ENCODE data around the gene SCYGR1.

Gene SCYGR1

GRCh38 chr2:227411320-227411989 is 23.7 kb upstream of the SCYGR1 start:
- ATAC-seq (peak; percentile 92), DNase-seq (peak; percentile 61 to 82)
- Mint-ChIP-seq H3K9me3 (no peaks in the 10 kb centered on the region), H3K27me3 (no peaks in the 10 kb centered on the region), H3K4me3 (peak overlapping the region; percentile 40 to 68), H3K27ac (peak overlapping the region; percentile 74 to 96), H3K4me1 (peaks cover 77% of the 10 kb centered on the region)

GRCh38 chr2:227410191-227410590 is 22.4 kb upstream of the SCYGR1 start:
- Mint-ChIP-seq H3K9me3 (no peaks in the 10 kb centered on the region), H3K4me1 (peaks cover 80% of the 10 kb centered on the region), H3K27ac (no peak overlapping the region)

GRCh38 chr2:227407591-227408151 is 19.9 kb upstream of the SCYGR1 start:
- Mint-ChIP-seq H3K27me3 (no peaks in the 10 kb centered on the region), H3K9me3 (no peaks in the 10 kb centered on the region), H3K27ac (peak overlapping the region in 1 of 2 donors; percentile 30), H3K4me3 (no peak overlapping the region), H3K4me1 (peaks cover 82% of the 10 kb centered on the region)
- ATAC-seq (no peak), DNase-seq (no peak)

More at GRCh38 chr2:227410191-227410590, 22.4 kb upstream of the SCYGR1 start:
- no peaks in the 10 kb centered on the region for H3K27me3 Mint-ChIP-seq
- no peak for DNase-seq
- ATAC-seq = no peak
- H3K4me3 Mint-ChIP-seq = no peak overlapping the region

- ATAC-seq (peak; percentile 54), DNase-seq (no peak)
- Mint-ChIP-seq H3K9me3 (no peaks in the 10 kb centered on the region), H3K27me3 (no peaks in the 10 kb centered on the region), H3K4me3 (peak overlapping the region in 1 of 2 donors; percentile 18), H3K27ac (peak overlapping the region in 1 of 2 donors; percentile 74), H3K4me1 (peaks cover 75% of the 10 kb centered on the region)
Observed at GRCh38 chr2:227406177-227407031, 18.7 kb upstream of the SCYGR1 start.

- Mint-ChIP-seq H3K27me3 (no peaks in the 10 kb centered on the region), H3K27ac (no peak overlapping the region), H3K9me3 (no peaks in the 10 kb centered on the region), H3K4me1 (peaks cover 68% of the 10 kb centered on the region), H3K4me3 (no peak overlapping the region)
- peak; percentile 26 for ATAC-seq
- no peak for DNase-seq
Observed at GRCh38 chr2:227404585-227405271, 17.0 kb upstream of the SCYGR1 start.

- no peak for DNase-seq
- Mint-ChIP-seq H3K4me1 (peaks cover 75% of the 10 kb centered on the region), H3K9me3 (no peaks in the 10 kb centered on the region), H3K27me3 (no peaks in the 10 kb centered on the region), H3K27ac (peak overlapping the region in 1 of 2 donors; percentile 14), H3K4me3 (peak overlapping the region in 1 of 2 donors; percentile 41)
- ATAC-seq = no peak
Observed at GRCh38 chr2:227402959-227403358, 15.2 kb upstream of the SCYGR1 start.

- peak overlapping the region in 1 of 2 donors; percentile 52 for H3K27ac Mint-ChIP-seq
- H3K9me3 Mint-ChIP-seq = no peaks in the 10 kb centered on the region
- DNase-seq = no peak
- no peak for ATAC-seq
- peaks cover 75% of the 10 kb centered on the region for H3K4me1 Mint-ChIP-seq
- H3K27me3 Mint-ChIP-seq = no peaks in the 10 kb centered on the region
- no peak overlapping the region for H3K4me3 Mint-ChIP-seq
Observed at GRCh38 chr2:227402321-227402720, 14.6 kb upstream of the SCYGR1 start.

GRCh38 chr2:227401550-227401949 is 13.8 kb upstream of the SCYGR1 start:
- no peak overlapping the region for H3K27ac Mint-ChIP-seq
- ATAC-seq = no peak
- H3K27me3 Mint-ChIP-seq = no peaks in the 10 kb centered on the region
- no peak for DNase-seq
- H3K4me3 Mint-ChIP-seq = no peak overlapping the region
- H3K9me3 Mint-ChIP-seq = no peaks in the 10 kb centered on the region
- peaks cover 73% of the 10 kb centered on the region for H3K4me1 Mint-ChIP-seq

- H3K4me1 Mint-ChIP-seq = peaks cover 49% of the 10 kb centered on the region
- DNase-seq (no peak), ATAC-seq (no peak)
- no peak overlapping the region for H3K4me3 Mint-ChIP-seq
- no peaks in the 10 kb centered on the region for H3K27me3 Mint-ChIP-seq
- no peaks in the 10 kb centered on the region for H3K9me3 Mint-ChIP-seq
- no peak overlapping the region for H3K27ac Mint-ChIP-seq
Observed at GRCh38 chr2:227398684-227399670, 11.2 kb upstream of the SCYGR1 start.

- Mint-ChIP-seq H3K4me3 (no peak overlapping the region), H3K9me3 (no peaks in the 10 kb centered on the region), H3K27me3 (no peaks in the 10 kb centered on the region), H3K27ac (peak overlapping the region in 1 of 2 donors; percentile 38), H3K4me1 (peaks cover 35% of the 10 kb centered on the region)
- DNase-seq (no peak), ATAC-seq (no peak)
Observed at GRCh38 chr2:227397562-227397961, 9.8 kb upstream of the SCYGR1 start.

- Mint-ChIP-seq H3K27me3 (no peaks in the 10 kb centered on the region), H3K4me1 (peaks cover 30% of the 10 kb centered on the region), H3K4me3 (no peak overlapping the region), H3K9me3 (no peaks in the 10 kb centered on the region), H3K27ac (no peak overlapping the region)
- DNase-seq (no peak), ATAC-seq (no peak)
Observed at GRCh38 chr2:227395556-227395955, 7.8 kb upstream of the SCYGR1 start.

GRCh38 chr2:227394401-227394800 is 6.7 kb upstream of the SCYGR1 start:
- H3K27me3 Mint-ChIP-seq = no peaks in the 10 kb centered on the region
- ATAC-seq (no peak), DNase-seq (no peak)
- H3K4me3 Mint-ChIP-seq = no peak overlapping the region
- H3K9me3 Mint-ChIP-seq = no peaks in the 10 kb centered on the region
- no peak overlapping the region for H3K27ac Mint-ChIP-seq
- H3K4me1 Mint-ChIP-seq = peaks cover 25% of the 10 kb centered on the region

GRCh38 chr2:227390468-227391256 is 2.9 kb upstream of the SCYGR1 start:
- ATAC-seq = no peak
- Mint-ChIP-seq H3K9me3 (no peaks in the 10 kb centered on the region), H3K4me1 (peaks cover 21% of the 10 kb centered on the region), H3K4me3 (no peak overlapping the region), H3K27ac (no peak overlapping the region), H3K27me3 (no peaks in the 10 kb centered on the region)
- no peak for DNase-seq

GRCh38 chr2:227389661-227390060 is 1.9 kb upstream of the SCYGR1 start:
- Mint-ChIP-seq H3K4me1 (peaks cover 21% of the 10 kb centered on the region), H3K9me3 (no peaks in the 10 kb centered on the region), H3K27ac (peak overlapping the region in 1 of 2 donors; percentile 28), H3K4me3 (no peak overlapping the region), H3K27me3 (no peaks in the 10 kb centered on the region)
- DNase-seq = no peak
- no peak for ATAC-seq
